Mucosa of rectum (tissue), 2 donors: Measurements from ENCODE around the gene PLEKHG5.

Experiments
- H3K27ac ChIP-seq, 2 donors: one replicate each; pipeline ENCODE4 v1.7.0; 2013; ENCODE audit warnings: inconsistent platforms in 2 of 2, low read depth in 2 of 2, low read length in 2 of 2
- H3K27me3 ChIP-seq, 2 donors: one replicate each; pipeline ENCODE4 v1.7.0; 2013; ENCODE audit warnings: low read length in 2 of 2; ENCODE audit not compliant: control insufficient read depth in 2 of 2, insufficient read depth in 2 of 2
- H3K36me3 ChIP-seq, 2 donors: one replicate each; pipeline ENCODE4 v1.7.0; 2013; ENCODE audit warnings: low read length in 2 of 2; ENCODE audit not compliant: control insufficient read depth in 2 of 2, insufficient read depth in 2 of 2
- H3K4me1 ChIP-seq, 2 donors: one replicate each; pipeline ENCODE4 v1.7.0; 2013; ENCODE audit warnings: low read length in 2 of 2, mild to moderate bottlenecking in 1 of 2; ENCODE audit not compliant: control insufficient read depth in 2 of 2, insufficient read depth in 2 of 2
- H3K4me3 ChIP-seq, 2 donors: one replicate each; pipeline ENCODE4 v1.7.0; 2013; ENCODE audit warnings: low read length in 2 of 2
- H3K9ac ChIP-seq, 2 donors: one replicate each; pipeline ENCODE4 v1.7.0; 2013; ENCODE audit warnings: low read length in 2 of 2, low read depth in 1 of 2, mild to moderate bottlenecking in 1 of 2
- H3K9me3 ChIP-seq, 2 donors: one replicate each; pipeline ENCODE4 v1.7.0; 2013; ENCODE audit warnings: low read length in 2 of 2; ENCODE audit not compliant: control insufficient read depth in 2 of 2
- donor health status: healthy.
- donor health status: Normal muscosa, but diverticular disease.

Gene PLEKHG5

DNA sequence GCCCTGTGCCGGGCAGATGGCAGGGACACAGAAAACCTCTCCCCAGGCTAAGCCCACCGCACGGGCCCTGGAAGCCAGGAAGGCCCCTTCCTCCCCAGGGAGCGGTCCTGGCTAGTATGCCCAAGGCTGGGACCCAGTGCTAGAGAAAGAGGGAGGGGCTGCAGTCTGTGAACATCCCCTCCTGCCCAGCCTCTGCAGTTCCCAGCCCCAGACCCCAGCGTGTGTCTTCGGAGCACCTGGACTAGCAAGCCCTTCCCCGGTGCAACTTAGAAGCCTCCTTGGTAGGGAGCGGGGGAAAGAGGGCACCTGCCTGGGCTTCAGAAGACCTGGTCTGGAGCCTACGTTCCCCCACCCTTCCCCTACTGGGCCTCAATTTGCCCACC, 2.1 kb downstream of the PLEKHG5 start:
- Histone ChIP-seq H3K9ac (peak overlapping the region in 1 of 2 donors; percentile 76), H3K4me1 (peaks cover 21 to 28% of the 10 kb centered on the region in 2 donors), H3K36me3 (no peaks in the 10 kb centered on the region), H3K27ac (peak overlapping the region; percentile 54 to 57), H3K27me3 (peaks cover 3 to 7% of the 10 kb centered on the region in 2 donors), H3K9me3 (no peaks in the 10 kb centered on the region), H3K4me3 (peak overlapping the region in 1 of 2 donors; percentile 79)

GRCh38 chr1:6488602-6489382, 2.7 kb downstream of the PLEKHG5 start:
- H3K4me1 ChIP-seq = peaks cover 21 to 30% of the 10 kb centered on the region in 2 donors
- H3K27ac ChIP-seq = peak overlapping the region; percentile 54 to 57

DNA sequence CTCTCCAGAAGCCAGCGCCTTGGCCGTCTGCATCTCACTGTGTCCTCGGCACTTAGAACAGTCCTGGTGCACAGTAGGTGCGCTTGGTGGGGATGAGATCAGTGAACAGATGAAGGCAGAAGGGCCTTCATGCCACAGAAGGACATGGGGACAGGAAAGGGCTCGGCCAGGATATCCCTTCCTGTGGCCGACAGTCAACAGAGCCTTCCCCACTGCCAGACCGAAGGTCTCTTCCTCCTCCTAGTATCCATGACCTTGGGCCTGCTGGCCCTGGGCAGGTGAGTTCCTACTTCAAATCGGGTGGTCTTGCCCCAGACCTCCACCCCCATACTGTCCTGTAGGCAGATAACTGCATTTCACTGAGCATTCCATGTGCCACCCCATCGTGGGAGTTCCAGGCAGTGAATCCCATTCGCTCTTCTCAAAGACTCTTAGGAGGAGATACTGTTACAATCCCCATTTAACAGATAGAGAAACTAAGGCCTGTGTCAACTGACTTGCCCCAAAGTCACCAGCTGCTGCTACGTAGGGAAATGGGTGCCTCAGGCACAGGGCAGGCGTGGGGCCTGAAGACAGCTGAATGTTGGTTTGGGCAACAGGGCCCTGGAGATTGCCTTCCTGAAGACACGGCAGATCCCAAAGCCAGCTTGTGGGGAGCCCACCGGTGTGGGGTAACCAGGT, 3.5 kb downstream of the PLEKHG5 start:
- peaks cover 5 to 7% of the 10 kb centered on the region in 2 donors for H3K27me3 ChIP-seq
- no peaks in the 10 kb centered on the region for H3K9me3 ChIP-seq
- no peak overlapping the region for H3K27ac ChIP-seq
- no peaks in the 10 kb centered on the region for H3K36me3 ChIP-seq
- no peak overlapping the region for H3K4me3 ChIP-seq
- H3K9ac ChIP-seq = no peak overlapping the region
- H3K4me1 ChIP-seq = peaks cover 25 to 39% of the 10 kb centered on the region in 2 donors

More at GRCh38 chr1:6488602-6489382, 2.7 kb downstream of the PLEKHG5 start:
- Histone ChIP-seq H3K36me3 (no peaks in the 10 kb centered on the region), H3K27me3 (peaks cover 5 to 7% of the 10 kb centered on the region in 2 donors), H3K4me3 (no peak overlapping the region), H3K9ac (peak overlapping the region; percentile 32 to 76), H3K9me3 (no peaks in the 10 kb centered on the region)

GRCh38 chr1:6486433-6487011, 4.9 kb downstream of the PLEKHG5 start:
- peaks cover 5 to 7% of the 10 kb centered on the region in 2 donors for H3K27me3 ChIP-seq
- peak overlapping the region in 1 of 2 donors; percentile 34 for H3K9ac ChIP-seq

GRCh38 chr1:6485168-6486101, 6.0 kb downstream of the PLEKHG5 start:
- Histone ChIP-seq H3K4me3 (peak overlapping the region in 1 of 2 donors; percentile 51), H3K27ac (no peak overlapping the region), H3K27me3 (peaks cover 5 to 7% of the 10 kb centered on the region in 2 donors), H3K4me1 (peaks cover 21 to 39% of the 10 kb centered on the region in 2 donors), H3K9me3 (no peaks in the 10 kb centered on the region), H3K36me3 (no peaks in the 10 kb centered on the region), H3K9ac (peak overlapping the region in 1 of 2 donors; percentile 61)

More at GRCh38 chr1:6486433-6487011, 4.9 kb downstream of the PLEKHG5 start:
- peaks cover 26 to 44% of the 10 kb centered on the region in 2 donors for H3K4me1 ChIP-seq
- peak overlapping the region in 1 of 2 donors; percentile 1 for H3K4me3 ChIP-seq
- no peaks in the 10 kb centered on the region for H3K36me3 ChIP-seq
- no peak overlapping the region for H3K27ac ChIP-seq
- H3K9me3 ChIP-seq = no peaks in the 10 kb centered on the region

- H3K27ac ChIP-seq = no peak overlapping the region
- peaks cover 5 to 7% of the 10 kb centered on the region in 2 donors for H3K27me3 ChIP-seq
- H3K9ac ChIP-seq = peak overlapping the region in 1 of 2 donors; percentile 61
- H3K4me1 ChIP-seq = peaks cover 16 to 35% of the 10 kb centered on the region in 2 donors
- no peaks in the 10 kb centered on the region for H3K9me3 ChIP-seq
- no peaks in the 10 kb centered on the region for H3K36me3 ChIP-seq
- H3K4me3 ChIP-seq = peak overlapping the region in 1 of 2 donors; percentile 51
These were observed 6.7 kb downstream of the PLEKHG5 start for GRCh38 chr1:6484826-6485167.

DNA sequence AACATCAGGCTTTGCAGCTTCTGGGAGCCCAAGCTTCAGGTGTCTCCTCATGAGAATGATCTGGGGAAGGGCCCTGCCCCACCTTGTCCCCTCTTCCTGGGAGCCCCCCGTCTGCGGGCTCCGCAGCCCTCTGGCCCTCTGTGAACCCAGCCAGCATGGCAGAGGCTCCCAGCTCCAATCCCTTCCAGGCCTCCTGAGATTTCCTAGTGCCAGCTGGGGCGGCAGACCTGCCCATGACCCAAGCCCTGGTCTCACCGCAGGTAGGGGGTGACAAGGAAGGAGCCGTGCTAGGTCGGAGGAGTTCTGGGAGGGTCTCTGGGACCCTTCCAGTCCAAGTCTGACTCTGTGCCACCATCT, 7.7 kb downstream of the PLEKHG5 start:
- Histone ChIP-seq H3K4me3 (no peak overlapping the region), H3K36me3 (no peaks in the 10 kb centered on the region), H3K9ac (no peak overlapping the region), H3K27me3 (peaks cover 5 to 7% of the 10 kb centered on the region in 2 donors), H3K4me1 (peaks cover 9 to 24% of the 10 kb centered on the region in 2 donors), H3K9me3 (no peaks in the 10 kb centered on the region), H3K27ac (peak overlapping the region in 1 of 2 donors; percentile 34)

- no peaks in the 10 kb centered on the region for H3K36me3 ChIP-seq
- H3K9me3 ChIP-seq = no peaks in the 10 kb centered on the region
- peak overlapping the region in 1 of 2 donors; percentile 51 for H3K27ac ChIP-seq
- H3K9ac ChIP-seq = peak overlapping the region in 1 of 2 donors; percentile 1
- H3K4me3 ChIP-seq = no peak overlapping the region
- peaks cover 5 to 7% of the 10 kb centered on the region in 2 donors for H3K27me3 ChIP-seq
- H3K4me1 ChIP-seq = peaks cover 9 to 23% of the 10 kb centered on the region in 2 donors
These were observed 8.3 kb downstream of the PLEKHG5 start for GRCh38 chr1:6483017-6483760.

GRCh38 chr1:6481820-6482219, 9.6 kb downstream of the PLEKHG5 start:
- Histone ChIP-seq H3K27ac (no peak overlapping the region), H3K9ac (no peak overlapping the region), H3K36me3 (no peaks in the 10 kb centered on the region), H3K9me3 (no peaks in the 10 kb centered on the region), H3K4me3 (no peak overlapping the region), H3K4me1 (peaks cover 13 to 28% of the 10 kb centered on the region in 2 donors), H3K27me3 (peaks cover 5 to 7% of the 10 kb centered on the region in 2 donors)
